Activated CD8-positive, alpha-beta memory T cell treated with anti-CD3 and anti-CD28 coated beads, Interleukin-2, amount 50 U/mL, for 1 hour (primary cell): ENCODE results near the gene C16orf87.
"Not testable (repeated sequence)": the region's sequence is repeated elsewhere in the genome, so short reads cannot be mapped to it uniquely, and the experiment has no call there.

Source experiments
- DNase-seq: peaks from one replicate; pipeline ENCODE4 v3.0.0-alpha.2; 2020; ENCODE audit errors: extremely low read depth

C16orf87 gene

GRCh38 chr16:46800494-46800893 is 30.5 kb downstream of the C16orf87 start:
- no peak for DNase-seq

- DNase-seq = no peak
Observed at GRCh38 chr16:46797501-46797900, 33.5 kb downstream of the C16orf87 start.

DNA sequence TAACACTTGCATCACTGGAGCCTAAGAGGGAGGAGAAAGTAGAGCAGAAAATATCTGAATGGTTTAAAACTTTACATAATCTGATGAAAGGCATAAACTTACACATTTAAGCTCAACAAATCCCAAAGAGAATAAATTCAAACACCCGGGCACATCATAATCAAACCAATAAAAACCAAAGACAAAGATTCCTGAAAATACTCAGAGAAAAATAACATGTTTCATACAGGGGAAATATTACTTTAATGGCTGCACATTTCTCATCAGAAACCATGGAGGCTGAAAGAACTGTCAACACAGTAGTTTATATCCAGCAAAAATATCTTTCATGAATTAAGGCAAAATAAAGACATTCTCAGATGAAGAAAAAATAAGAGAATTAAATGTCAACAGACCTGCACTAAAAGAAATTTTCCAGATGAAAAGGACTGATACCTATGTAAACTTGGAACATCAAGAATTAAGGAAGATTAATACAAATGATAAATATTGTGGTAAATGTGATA is 34.2 kb downstream of the C16orf87 start:
- no peak for DNase-seq

- DNase-seq = no peak
Observed at GRCh38 chr16:46793841-46794240, 37.1 kb downstream of the C16orf87 start.

DNA sequence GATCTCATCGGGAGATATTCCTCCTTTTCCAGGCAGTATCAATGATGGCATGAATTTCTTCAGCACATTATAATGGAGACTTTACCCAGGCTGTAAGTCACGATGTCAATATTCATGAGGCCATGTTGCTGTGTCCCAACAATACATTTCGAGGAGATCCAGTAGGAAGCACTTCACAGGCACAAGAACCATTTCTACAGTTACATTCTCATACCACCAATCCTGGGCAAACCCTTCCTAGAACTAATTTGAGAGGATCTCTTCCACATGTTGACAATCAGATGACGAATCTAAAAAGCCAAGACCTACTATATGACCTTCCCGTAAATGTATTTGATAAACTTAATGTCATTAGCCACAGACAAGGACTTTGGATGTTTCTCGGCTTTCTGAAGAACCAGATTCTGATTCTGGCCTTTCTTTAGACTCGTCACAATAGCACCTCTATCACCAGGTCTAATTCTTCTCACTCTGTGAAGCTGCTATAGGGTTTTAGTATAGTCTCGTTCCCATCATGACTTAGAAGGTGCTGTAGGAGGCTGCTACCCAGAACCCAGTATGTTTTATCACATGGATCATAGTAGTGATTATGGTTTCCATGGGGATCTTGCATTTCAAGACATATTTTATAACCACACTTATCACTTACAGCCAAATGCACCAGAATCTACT is 40.2 kb downstream of the C16orf87 start:
- no peak for DNase-seq

DNA sequence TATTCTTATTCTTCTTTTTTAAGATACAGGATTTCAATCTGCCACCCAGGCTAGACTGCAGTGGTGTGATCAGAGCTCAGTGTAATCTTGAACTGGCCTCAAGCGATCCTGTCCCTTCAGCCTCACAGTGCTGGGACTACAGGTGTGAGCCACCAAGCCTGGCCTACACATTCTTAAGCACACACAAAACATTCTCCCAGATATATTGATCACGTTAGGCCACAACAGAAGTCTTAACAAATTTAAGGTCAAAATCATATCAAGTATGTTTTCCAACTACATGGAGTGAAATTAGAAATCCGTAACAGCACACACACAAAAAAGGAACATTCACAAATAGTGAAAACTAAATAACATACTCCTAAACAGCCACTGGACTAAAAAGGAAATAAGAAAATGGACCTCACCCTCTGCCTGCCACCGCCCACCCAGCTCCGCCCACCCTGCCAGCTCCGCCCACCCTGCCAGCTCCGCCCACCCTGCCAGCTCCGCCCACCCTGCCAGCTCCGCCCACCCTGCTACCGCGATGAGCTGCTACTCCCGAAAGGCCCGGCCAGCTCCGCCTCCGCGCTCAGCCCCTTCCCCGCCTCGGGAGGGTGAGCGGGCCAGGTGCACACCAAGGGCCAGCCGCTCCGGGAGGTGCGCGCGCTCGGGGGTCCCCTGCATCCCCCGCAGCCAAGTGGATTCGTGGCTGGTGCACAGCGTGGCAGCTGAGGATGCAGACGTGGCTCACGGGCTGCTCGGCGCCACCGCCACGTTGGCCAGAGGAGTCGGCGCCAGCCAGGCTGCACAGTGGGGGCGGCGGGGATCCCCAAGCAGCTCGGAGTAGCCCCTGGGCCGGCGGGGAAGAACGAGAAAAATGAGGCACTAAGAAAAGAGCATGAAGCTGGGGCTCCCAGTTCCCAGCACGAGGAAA is 41.2 kb downstream of the C16orf87 start:
- DNase-seq = peak; percentile 36

GRCh38 chr16:46788891-46789474 is 42.0 kb downstream of the C16orf87 start:
- DNase-seq = no peak

GRCh38 chr16:46787909-46788308 is 43.1 kb downstream of the C16orf87 start:
- no peak for DNase-seq

- DNase-seq = no peak
Observed at GRCh38 chr16:46785076-46785845, 45.7 kb downstream of the C16orf87 start.

- DNase-seq = not testable (repeated sequence)
Observed at GRCh38 chr16:46784569-46784968, 46.4 kb downstream of the C16orf87 start.

DNA sequence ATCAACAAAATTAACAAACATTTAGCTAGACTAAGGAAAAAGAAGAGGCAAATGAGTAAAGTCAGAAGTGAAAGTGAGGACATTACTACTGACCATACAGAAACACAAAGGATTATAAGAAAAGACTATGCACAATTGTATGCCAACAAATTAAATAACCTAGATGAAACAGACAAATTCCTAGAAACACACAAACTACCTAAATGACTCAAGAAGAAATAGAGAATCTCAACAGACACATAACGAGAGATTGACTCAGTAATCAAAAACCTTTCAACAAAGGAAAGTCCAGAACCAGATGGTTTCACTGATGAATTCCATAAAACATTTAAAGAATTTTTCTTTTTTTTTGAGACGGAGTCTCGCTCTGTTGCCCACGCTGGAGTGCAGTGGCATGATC is 47.2 kb downstream of the C16orf87 start:
- DNase-seq = no peak

DNA sequence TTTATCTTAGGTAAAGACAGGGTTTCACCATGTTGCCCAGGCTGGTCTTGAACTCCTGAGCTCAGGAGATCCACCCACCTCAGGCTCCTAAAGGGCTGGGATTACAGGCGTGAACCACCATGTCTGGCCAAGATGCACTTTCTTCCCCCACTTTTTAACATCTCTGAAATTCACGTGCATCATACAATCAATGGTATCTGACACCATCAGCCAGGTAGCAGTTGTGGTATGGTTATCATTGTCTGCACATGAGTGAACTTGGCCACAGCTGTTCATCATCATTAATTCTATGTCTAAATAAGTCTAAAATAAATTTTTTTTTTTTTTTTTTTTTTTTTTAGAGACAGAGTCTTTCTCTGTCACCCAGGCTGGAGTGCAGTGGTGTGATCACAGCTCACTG is 48.7 kb downstream of the C16orf87 start:
- no peak for DNase-seq

DNA sequence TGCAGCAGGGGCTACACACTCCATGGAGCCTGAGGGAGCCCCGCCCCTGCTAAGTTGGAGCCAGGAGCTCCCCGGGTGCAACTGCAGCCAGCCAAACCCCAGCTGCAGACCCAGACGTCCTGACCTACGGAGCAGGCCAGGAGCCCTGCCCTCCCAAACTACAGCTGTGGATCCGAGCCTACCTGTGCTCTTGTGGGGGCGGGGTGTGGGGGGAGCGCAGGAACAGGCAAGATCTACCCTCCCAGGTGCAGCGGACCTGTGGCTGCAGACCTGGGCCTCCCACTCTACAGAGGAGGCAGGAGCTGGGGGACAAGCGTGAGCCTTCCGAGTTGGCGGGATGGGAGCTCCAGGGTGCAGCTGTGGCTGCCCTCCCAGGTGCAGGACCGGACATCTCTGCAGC is 53.2 kb downstream of the C16orf87 start:
- DNase-seq = no peak

DNA sequence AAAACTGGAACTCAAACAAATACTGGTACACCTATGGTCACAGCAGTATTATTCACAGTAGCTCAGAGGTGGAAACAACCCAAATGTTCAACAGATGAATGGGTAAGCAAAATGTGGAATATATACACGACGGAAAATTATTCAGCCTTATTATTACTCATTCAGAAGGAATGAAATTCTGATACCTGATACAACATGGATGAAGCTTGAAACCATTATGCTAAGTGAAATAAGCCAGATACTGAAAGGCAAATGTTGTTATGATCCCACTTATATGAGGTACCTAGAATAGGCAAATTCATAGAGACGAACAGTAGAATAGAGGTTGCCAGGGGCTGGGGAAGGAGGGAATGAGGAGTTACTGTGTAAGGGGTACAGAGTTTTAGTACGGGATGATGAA is 55.8 kb downstream of the C16orf87 start:
- no peak for DNase-seq

DNA sequence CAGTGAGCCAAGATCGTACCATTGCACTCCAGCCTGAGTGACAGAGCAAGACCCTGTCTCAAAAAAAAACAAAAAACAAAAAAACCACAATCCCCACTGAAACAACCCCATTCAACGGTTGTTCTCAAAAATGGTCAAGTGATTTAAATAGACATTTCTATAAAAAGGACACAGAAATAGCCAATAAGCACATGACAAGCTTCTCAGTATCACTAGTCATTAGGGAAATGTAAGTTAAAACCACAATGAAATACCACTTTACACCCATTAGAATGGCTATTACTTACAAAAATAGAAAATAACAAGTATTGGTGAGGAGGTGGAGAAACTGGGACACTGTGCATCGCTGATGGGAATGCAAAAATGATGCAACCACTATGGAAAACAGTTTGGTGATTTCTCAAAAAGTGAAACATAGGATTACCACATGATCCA is 56.2 kb downstream of the C16orf87 start:
- no peak for DNase-seq

DNA sequence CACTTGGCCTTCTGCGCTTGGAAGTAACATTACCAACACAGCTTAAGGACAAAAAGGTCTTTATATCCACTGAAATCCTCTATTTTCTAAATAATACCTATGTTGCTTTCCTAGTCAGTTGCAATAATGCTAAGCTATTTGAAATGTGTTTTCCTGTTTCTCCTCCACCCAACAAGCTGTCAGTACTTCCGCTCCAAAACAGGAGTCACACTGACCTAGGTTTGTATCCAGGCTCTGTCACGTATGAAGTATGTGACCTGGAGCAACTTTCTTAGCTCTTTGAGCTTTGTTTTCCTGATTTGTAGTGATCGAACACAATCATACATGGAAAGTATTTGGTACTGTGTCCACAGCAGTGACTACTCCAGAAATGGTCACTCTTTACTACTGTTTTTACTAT is 58.5 kb downstream of the C16orf87 start:
- DNase-seq = no peak

GRCh38 chr16:46768809-46769208 is 62.2 kb downstream of the C16orf87 start:
- DNase-seq = no peak

GRCh38 chr16:46765050-46765449 is 65.9 kb downstream of the C16orf87 start:
- DNase-seq = no peak

DNA sequence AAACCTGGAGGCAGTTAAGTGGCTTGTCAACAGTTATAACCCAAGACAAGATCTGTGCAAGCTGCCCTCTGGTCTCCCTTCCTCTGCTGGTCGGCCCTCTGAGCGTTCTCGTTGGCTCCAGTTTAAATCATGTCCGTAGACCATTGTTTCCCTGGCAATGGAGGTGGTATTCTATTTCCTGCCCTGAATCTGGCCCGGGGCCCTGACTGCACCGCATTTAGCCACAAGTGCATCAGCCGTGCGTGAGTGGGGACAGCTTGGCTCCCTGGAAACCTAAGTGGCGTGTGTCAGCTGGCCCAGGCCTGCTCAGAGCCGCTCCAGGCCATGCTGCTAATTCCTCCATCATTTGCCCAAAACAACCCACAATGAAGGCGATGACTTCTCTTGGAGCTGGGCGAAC is 67.8 kb downstream of the C16orf87 start:
- no peak for DNase-seq

GRCh38 chr16:46762583-46762982 is 68.4 kb downstream of the C16orf87 start:
- no peak for DNase-seq

- no peak for DNase-seq
Observed at GRCh38 chr16:46759309-46759708, 71.7 kb downstream of the C16orf87 start.
